Activated T-helper 1 cell treated with anti-CD3 and anti-CD28 coated beads, Interleukin-2, amount 50 U/mL, for 16 hours (primary cell): Measurements from ENCODE around the gene IFI27L2.

Experiments used
- DNase-seq, 2 donors: peaks; one replicate each; pipeline ENCODE4 v3.0.0-alpha.2; 2020; ENCODE audit warnings: low read depth in 1 of 2, low spot score in 1 of 2

Gene IFI27L2

DNA sequence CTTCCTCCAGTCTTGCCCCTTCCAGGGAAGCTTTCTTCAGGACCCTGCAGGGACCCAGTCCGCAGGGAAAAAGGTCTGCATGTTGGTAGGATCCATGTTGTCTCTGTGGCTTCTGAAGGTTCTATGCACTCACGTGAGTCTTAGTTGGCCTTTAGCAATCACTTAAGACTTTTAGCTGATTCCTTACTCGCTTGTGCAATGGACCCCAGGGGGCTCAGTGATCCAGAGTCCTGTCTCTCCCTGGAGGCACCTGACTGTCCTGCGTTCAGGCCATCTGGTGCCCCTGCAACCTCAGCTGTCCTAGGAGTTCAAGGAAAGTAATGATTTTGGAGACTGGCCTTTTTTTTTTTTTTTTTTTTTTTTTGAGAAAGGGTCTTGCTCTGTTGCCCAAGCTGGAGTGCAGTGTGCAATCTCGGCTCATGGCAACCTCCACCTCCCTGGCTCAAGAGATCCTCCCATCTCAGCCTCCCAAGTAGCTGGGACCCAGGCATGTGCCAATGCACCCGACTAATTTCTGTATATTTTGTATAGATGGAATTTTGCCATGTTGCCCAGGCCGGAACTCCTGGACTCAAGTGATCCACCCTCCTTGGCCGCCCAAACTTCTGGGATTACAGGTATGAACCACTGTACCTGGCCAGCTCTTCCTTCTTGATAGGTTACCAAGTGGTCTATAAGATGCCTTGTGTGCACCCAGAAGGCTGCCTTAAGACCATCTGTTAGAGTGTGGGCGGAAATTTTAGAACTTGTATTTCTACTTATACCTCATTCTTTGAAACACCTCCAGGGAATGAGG lies 4.6 kb downstream of the IFI27L2 start:
- DNase-seq = no peak

DNA sequence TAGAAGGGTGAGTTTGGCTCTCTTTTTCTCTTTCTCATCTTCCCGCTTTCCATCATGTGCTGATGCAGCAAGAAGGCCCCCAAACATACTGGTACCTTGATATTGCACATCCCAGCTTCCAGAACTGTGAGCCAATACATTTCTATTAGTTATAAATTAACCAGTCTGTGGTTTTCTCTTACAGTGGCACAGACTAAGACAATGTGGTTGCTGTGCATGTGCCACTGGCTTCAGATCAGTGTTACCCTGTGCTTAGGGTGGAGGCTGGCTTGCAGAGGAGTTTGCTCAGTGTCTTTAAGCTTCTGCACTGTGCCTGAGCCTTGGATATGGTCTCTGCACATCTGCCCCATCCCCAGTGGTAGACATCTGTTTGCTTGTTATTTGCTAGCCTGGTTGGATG lies 5.5 kb downstream of the IFI27L2 start:
- no peak for DNase-seq

DNA sequence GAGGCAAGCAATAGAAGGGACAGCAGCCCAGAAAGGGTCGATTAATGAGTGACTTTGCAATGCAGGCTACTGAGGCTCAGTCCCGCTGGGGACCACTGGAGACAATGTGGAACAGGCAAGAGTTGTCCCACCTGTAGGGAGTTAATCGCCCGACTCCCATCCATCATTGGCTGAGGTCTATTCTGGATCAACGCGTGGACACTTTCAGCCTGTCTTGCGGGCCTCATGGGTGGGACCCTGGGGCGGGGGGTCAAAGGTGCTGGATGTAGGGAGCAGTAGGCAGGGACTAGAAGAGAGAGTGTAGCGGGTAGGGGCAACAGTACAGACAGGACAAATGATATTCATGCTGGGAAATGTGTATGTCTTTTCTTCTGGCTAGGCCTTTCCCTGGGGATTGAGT lies 6.1 kb downstream of the IFI27L2 start:
- no peak for DNase-seq

DNA sequence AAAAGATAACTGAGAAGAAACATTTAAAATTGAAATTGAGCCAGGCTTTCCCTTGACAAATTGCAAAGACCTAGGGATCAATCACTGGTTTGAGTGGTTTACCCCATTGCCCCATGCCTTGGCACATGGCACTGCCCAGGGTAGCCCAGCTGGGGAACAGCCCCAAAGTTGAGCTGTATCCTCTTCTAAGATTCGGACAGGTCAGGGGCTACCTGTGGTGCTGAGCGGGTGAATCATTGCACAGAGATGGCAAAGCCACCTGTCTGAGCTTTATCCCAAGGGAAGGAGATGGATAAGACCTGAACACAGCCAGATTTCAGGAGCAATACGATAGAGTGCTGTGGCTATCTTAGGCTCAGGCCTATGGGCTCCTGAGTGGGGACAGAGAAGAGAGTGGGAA lies 7.0 kb downstream of the IFI27L2 start:
- no peak for DNase-seq

DNA sequence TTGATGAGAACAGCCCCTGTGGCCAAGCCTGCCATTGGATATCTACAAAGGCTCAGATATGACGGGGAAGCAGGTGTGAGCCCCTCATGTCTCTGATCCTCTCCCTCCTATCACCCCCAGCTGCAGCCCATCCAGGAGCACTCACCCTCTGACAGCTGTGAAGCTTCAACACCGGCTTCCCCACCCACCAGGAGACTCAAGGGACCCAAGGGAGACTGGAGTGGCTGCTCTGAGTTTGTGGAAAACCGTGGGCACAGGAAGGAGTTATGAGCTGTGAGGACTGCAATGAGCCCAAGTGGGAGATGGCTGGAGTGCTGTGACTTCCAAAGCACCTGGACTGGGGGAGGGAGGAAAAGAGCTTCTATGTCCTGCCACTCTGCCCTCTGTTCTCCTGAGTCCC lies 7.9 kb downstream of the IFI27L2 start:
- DNase-seq = no peak

DNA sequence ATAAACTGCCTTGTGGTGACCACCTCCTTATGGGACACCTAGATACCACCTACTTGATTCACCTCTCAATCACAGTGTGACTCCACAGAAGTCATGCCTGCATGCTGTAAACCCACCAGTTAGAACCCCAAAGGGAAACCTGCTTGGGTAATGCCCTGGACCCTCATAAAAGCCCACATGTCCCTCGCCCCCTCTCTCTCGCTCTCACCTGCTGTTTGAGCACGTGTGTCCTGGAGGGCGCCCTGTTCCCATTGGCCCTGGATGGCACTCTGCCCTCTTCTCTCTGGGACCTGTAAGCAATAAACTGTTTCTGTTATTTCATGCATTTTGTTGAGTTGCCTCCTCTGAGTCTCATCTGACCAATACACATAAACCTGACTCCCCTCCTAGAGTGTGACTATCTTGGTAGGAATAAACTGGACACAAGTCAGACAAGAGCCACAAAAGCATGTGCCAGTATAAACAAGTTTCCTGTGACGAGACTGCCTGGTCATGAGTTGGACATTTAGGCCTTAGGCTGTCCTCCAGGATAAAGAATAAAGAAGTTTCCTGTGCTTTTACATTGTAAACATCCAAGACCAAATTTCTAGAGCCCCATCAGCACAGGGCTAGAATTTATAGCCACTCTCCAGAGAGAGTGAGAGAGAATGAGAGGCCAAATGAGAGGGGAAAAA lies 8.6 kb downstream of the IFI27L2 start:
- DNase-seq = no peak

DNA sequence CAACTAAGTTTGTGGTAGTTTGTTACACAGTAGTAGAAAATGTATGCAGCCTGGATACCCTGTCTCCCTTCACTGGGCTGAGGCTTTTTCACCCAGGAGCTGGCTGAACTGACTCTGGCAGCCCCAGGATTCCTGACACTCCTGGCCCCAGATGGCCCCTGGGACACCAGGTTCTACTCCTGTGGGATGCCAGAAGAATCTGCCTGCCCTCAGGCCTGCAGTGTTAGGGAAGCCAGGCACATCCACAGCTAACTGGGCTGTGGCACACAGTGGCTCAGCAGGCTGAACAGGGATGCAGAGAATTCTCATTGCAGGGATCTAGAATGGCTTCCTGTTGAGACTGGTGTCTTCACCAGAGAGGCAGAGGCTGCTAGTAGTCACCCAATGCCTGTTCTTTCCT lies 10.3 kb downstream of the IFI27L2 start:
- no peak for DNase-seq

DNA sequence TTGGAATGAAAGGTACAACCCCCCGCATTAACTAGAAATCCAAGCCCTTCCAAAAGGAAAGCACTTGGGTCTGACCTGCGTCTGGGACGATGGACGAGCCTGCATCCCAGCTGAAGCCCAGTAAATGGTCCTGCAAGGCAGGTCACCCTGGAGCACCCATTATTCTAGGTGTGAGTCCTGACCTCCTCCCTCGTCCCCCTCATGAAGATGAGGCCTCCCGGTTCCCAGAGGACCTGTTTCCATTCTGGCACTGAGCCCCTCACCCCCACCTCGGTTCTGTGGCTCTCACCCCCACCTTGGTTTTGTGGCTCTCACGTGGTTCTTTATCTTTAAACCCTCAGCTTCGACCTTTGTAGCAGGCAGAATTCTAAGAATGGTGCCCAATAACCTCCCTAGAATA lies 11.5 kb downstream of the IFI27L2 start:
- no peak for DNase-seq

DNA sequence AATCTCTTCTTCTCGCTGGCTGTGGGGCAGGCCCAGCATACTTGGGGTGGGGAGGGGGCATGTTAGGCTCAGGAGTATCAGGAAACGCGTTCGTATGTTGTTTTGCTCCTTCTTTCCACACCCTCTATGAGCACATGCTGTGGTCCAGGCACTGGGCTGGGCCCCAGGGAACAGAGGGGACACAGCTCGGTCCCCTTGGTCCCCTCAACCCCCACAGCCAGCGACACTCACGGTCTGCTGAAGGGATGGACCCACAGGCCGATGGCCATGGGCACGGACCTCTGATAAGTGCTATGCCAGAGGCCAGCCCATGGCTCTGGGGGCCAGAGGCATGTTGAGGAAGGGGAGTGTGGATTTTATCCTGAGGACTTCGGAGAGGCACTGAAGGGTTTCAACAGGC lies 12.7 kb downstream of the IFI27L2 start:
- DNase-seq = no peak

DNA sequence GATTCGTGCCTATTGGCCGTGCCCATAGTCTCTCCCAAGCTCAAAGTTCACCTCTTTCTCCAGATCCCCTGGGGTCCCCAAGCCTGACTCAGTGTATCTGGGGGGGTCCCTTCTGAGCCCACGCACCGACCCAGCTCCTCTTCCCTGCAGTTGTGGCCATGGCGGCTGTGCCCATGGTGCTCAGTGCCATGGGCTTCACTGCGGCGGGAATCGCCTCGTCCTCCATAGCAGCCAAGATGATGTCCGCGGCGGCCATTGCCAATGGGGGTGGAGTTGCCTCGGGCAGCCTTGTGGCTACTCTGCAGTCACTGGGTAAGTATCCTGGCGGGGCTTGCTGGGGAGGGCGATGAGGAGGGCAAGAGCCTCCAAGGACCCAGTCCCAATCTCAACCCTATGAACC lies 13.8 kb downstream of the IFI27L2 start:
- DNase-seq = no peak

DNA sequence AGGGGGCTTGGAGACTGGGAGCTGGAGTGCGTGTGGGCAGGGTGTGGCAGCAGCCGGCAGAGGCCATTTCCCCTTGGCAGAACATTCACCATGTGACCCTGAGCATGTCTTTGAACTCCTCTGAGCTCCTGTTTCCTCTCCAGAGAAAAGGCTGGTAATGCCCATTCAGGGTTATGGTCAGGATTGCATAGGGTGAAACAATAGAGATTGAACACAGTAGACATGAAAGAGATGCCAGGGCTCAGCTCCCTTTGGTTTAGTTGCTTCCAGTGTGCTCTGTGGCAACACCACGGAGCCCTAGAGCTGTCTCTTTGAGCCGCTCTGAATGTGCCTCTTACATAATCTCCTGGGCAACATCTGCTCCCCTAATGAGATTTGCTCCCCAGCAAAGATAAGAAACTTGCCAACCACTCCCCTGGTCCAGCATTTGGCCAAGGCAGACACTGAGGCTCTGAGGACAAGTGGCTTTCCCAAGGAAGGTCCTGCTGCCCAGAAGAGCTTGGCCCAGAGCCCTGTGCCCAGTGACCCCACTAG lies 14.3 kb downstream of the IFI27L2 start:
- DNase-seq = no peak

DNA sequence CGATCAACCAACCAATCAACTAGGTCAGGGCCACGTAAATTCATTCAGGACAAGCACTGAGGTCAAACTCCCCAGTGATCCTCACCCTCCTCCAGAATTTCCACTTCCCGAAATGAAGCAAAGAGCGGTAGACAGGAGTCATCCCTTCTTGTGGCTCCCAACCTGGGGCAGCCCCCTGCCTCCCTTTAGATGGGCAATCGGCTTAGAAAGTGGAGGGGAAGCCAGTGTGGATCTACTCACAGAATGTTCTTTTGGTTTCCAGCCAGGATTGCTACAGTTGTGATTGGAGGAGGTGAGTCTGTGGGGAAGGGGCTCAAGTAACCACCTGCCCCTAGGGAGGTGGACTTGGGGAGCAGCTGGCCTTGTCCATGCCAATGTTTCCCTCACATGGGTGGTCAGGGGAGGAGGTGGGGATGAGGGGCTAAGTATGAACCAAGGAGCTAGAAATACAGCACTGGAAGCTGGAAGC lies 14.8 kb downstream of the IFI27L2 start:
- DNase-seq = no peak

DNA sequence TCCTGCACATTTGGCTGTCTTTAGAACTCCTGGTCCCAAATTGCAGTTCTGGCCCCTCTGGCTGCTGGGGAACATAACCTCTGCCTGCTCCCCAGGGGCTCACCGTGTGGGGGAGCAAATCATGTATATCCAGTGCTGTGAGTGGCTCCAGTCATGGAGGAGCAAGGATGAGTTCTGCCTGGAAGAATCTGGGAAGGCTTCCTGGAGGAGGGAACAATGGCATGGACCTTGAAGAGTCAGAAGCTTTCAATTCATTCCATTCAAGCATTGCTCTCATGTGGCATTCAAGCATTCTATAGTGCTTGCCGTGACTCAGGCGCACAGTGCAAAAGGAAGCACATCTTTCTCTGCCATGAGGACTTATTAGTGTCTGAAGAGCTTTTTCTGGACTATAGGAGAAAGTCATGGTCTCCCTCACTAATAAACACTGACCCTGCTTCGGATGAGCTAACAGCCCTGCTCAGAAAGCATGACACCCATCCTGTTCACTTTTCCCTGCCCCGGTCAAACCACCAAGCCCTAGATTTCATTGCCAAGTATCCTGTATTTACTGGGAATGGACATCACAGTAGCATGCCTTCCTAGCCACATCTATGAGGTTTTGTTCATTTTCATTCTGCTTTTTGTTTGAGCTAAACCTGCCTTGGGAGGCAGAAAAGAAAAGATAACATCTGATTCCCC lies 15.4 kb downstream of the IFI27L2 start:
- DNase-seq = no peak

DNA sequence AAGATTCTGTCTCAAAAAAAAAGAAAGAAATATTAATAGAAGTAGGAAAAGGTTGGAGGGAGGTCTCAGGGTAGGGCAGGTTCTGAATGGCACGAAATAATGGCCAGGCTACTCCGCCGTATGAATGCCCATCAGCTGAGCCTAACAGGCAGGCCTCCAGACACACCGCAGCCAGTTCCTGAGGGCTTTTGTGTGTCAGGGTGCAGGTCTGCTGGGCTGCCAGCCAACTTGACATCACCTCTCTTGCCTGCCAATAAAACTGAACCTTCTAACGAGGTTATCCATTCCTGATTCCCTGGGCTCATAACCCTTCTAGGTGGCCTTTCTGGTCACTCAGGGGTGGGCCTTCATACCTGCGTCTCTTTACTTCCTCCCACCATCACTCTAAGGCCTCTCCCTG lies 15.9 kb downstream of the IFI27L2 start:
- no peak for DNase-seq

DNA sequence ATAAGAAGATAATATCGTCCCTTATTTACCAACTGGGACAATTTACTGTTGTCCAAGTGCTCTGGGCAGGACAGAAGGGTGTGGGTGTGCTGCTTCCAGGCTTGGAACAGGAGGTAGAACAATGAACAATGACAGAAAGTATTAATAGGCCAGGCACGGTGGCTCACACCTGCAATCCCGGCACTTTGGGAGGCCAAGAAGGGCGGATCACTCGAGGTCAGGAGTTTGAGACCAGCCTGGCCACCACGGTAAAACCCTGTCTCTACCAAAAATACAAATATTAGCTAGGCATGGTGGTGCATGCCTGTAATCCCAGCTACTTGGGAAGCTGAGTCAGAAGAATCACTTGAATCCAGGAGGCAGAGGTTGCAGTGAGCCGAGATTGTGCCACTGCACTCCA lies 16.3 kb downstream of the IFI27L2 start:
- no peak for DNase-seq

DNA sequence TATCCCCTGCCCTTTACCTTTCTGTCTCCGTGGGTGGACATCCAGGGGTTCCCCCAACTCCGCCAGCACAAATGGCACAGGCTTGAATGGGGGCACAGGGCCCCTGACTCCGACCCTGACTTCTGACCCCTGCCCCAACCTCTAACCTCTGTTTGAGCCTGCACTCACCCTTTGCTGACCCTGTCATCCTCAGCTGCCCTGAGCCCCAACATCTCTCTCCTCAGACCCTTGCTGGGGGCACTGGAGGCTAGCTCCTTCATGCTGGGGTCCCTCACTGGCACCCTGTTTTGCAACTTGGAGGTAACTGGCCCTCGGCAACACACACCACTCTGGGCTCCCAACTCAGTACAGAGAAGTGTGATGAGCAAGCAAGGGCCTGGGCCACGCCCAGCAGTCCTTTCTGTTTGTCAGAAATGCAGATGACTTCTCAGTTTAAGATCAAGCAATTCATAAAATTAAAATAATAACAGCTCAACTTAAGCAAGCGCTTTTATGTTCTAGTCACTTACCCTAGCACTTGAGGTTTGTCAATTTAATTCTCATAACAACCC lies 16.8 kb downstream of the IFI27L2 start:
- no peak for DNase-seq

DNA sequence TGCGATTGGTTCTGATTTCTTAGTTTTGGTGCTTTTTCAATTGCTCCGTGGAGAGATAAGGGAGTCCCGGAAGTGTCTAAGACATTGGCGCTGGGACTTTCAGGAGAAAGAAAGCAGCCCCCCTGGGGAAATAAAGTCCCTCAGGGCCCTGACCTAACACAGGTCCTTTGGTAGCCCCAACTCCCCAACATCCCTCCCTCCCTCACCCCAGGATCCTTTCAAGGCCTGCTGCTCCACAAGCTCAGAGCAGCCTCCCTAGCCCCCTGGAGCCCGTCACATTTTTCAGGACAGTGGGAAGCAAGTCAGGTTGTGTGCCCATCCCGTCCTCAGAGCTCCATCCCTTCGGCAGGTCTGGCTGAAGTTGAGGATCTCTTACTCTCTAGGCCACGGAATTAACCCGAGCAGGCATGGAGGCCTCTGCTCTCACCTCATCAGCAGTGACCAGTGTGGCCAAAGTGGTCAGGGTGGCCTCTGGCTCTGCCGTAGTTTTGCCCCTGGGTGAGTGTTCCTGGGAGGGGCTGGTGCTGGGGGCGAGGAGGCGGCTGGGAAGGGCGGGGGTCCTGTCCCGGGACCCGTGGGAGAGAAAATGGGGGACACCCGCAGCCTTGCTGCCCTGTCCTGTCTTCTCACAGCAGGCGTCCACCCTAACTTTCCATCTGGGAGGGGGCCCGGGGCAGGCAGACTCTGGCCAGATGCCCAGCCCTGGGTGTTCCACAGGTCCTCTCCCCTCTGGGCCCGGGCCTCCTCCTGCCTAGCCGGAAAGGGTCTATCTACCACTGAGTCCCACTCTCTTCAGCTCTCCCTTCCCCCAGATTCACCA lies 17.9 kb downstream of the IFI27L2 start:
- no peak for DNase-seq

DNA sequence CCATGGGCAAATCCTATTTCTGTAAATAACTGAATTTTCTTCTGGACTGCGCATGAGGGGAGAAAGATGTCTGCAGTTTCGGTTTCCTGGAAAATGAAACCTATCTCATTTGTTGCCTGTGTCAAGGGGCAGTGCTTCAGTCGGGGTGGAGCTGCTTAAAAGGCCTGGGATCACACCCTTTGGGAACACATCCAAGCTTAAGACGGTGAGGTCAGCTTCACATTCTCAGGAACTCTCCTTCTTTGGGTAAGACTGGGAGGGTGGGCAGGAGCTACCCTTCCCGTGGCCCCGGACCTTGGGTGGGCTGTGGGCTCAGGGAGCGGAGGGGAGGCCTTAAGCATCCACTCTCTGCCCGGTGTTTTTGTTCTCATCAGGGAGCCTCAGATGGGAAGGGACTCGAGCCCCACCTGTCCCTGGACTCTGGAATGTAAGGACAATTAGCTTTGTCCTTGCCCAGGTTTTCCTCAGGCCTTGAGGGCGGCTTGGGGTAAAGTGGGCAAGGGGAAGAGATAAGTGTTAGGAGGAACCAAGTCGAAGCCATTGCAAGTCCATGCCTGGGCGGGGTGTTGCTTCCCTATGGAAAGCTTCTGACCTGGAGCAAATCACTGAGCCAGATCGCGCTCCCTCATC lies 18.7 kb downstream of the IFI27L2 start, which contains the start of gene IFI27:
IFI27 (plus strand) TSS at position 185 of the 630 bp plus-strand sequence.
- DNase-seq = no peak

DNA sequence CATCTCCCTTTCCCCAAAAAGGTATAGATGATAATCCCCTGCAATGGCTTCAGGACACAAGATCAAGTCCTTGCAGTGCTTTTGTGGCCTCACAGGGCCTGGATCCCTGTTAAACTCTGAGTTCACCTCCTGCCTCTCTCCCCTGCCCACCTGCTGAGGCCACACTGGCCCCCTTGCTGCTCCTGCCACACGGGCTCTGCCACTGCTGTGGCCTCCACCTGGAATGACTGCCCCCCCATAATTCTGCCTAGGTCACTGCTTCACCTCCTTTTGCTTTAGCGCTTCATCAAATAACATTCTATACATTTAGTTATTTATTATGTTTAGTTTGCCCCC lies 19.5 kb downstream of the IFI27L2 start:
- DNase-seq = no peak

DNA sequence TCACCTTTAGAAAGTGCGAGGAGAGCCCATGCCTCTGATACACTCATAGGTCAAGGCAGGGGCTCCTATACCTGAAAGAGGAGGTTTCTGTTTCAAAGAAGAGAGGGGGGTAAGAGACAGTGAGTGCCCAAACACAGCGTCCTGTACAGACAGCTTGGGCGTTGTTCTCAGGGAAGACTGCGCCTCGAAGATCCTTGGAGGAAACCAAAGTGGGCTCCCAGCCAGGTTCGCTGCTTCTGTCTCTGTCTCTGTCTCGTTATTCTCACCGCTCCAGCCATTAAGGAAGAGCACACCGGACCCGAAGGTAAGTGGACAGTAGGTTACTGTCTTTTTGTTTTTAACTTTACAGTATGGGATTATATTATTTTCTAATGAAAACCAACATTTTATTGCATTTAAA lies 24.7 kb downstream of the IFI27L2 start:
- DNase-seq = no peak
